Osteoblast (primary cell): Measurements from ENCODE around the gene ANO2. TPM values are rescaled to one million over a fixed set of nuclear protein-coding genes. Genes with fewer than 3 reads are reported as not detected.

Experiments used
- DNase-seq: peaks from one replicate; pipeline ENCODE4 v3.0.0; 2011; ENCODE audit warnings: low spot score, mixed read lengths; ENCODE audit not compliant: insufficient read length; ENCODE audit errors: missing footprints
- H2AFZ ChIP-seq: 2 replicates; pipeline ENCODE4 v1.6.0; 2011; ENCODE audit warnings: mild to moderate bottlenecking, low read length
- H3K27ac ChIP-seq: 2 replicates; pipeline ENCODE4 v1.5.1; 2011; ENCODE audit warnings: mild to moderate bottlenecking, low read depth, low read length, moderate library complexity
- H3K27me3 ChIP-seq: 2 replicates; pipeline ENCODE4 v1.6.0; 2012; ENCODE audit warnings: mild to moderate bottlenecking, control low read depth, inconsistent platforms, low read length, moderate library complexity; ENCODE audit not compliant: insufficient read depth
- H3K36me3 ChIP-seq: 2 replicates; pipeline ENCODE4 v1.5.1; 2011; ENCODE audit warnings: mild to moderate bottlenecking, low read length, control low read depth, moderate library complexity; ENCODE audit not compliant: insufficient read depth
- H3K4me1 ChIP-seq: 2 replicates; pipeline ENCODE4 v1.5.1; 2011; ENCODE audit warnings: mild to moderate bottlenecking, low read length, control low read depth, moderate library complexity; ENCODE audit not compliant: insufficient read depth
- H3K4me2 ChIP-seq: 2 replicates; pipeline ENCODE4 v1.6.0; 2011; ENCODE audit warnings: mild to moderate bottlenecking, low read length; ENCODE audit not compliant: insufficient read depth
- H3K4me3 ChIP-seq: fragments of 200-600 bp; sonication (generic); 3 replicates; pipeline ENCODE4 v1.5.1; 2012; ENCODE audit warnings: mild to moderate bottlenecking, low read length, inconsistent platforms; ENCODE audit not compliant: insufficient read depth
- H3K79me2 ChIP-seq: 2 replicates; pipeline ENCODE4 v1.6.0; 2012; ENCODE audit warnings: mild to moderate bottlenecking, low read length, control low read depth, inconsistent platforms; ENCODE audit not compliant: insufficient read depth
- H3K9me3 ChIP-seq: 2 replicates; pipeline ENCODE4 v1.5.1; 2011; ENCODE audit warnings: low read depth, low read length, control low read depth
- H4K20me1 ChIP-seq: 2 replicates; pipeline ENCODE4 v1.6.0; 2012; ENCODE audit warnings: mild to moderate bottlenecking, low read length, control low read depth; ENCODE audit not compliant: insufficient read depth
- total RNA-seq: library from RNA; depleted of rRNA; stranded (reverse); fragments of >200 nt; gene quantifications from 2 replicates; pipeline ENCODE4 v1.2.3, GENCODE V29; 2012
- TF ChIP-seq, protein P1 (sequence below): IDR thresholded peaks from 2 replicates; pipeline ENCODE4 v1.5.1; 2011; ENCODE audit warnings: mild to moderate bottlenecking, low read depth, low read length, moderate library complexity; ENCODE audit errors: extremely low read depth

The ANO2 gene
- total RNA-seq, 1 donor = under 0.01 TPM

DNA sequence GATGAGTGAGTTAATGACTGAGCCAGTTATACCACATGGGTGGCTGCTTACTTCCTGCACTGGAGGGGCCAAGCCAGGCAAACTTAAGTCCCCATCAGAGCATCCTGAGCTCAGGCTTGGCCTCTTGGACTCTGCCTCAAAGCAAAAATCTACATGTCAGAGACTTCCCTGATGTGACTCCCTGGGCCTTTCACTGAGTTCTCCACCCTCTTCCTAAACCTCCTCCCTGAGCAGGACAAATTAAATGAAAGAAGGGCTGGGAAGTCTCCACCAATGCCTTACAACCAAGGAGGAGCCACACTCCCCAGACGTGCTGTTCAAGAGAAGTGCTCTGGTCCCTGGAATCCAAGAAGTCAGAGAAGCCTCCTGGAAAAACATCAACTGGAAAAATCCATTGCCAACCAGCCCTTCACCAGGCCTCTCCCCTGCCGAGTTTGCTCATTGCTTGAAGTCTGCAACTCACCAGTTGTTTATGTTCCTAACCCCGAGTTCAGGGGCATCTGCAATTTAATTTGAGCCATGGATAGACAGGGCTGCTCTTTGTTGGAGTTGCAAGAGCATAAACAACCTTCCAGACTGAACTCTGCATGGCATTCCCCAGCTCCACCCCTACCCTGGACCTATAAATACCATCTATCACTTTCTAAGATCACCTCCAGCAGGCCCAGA lies 160.5 kb downstream of the ANO2 start:
- TF ChIP-seq, protein P1, sequence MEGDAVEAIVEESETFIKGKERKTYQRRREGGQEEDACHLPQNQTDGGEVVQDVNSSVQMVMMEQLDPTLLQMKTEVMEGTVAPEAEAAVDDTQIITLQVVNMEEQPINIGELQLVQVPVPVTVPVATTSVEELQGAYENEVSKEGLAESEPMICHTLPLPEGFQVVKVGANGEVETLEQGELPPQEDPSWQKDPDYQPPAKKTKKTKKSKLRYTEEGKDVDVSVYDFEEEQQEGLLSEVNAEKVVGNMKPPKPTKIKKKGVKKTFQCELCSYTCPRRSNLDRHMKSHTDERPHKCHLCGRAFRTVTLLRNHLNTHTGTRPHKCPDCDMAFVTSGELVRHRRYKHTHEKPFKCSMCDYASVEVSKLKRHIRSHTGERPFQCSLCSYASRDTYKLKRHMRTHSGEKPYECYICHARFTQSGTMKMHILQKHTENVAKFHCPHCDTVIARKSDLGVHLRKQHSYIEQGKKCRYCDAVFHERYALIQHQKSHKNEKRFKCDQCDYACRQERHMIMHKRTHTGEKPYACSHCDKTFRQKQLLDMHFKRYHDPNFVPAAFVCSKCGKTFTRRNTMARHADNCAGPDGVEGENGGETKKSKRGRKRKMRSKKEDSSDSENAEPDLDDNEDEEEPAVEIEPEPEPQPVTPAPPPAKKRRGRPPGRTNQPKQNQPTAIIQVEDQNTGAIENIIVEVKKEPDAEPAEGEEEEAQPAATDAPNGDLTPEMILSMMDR = no peak
- no peaks in the 10 kb centered on the region for H3K27me3 ChIP-seq
- H2AFZ ChIP-seq = no peak overlapping the region
- H3K4me3 ChIP-seq = no peak overlapping the region
- H4K20me1 ChIP-seq = no peaks in the 10 kb centered on the region
- no peaks in the 10 kb centered on the region for H3K36me3 ChIP-seq
- H3K27ac ChIP-seq = no peak overlapping the region
- DNase-seq = no peak
- no peaks in the 10 kb centered on the region for H3K79me2 ChIP-seq
- H3K4me2 ChIP-seq = no peak overlapping the region
- H3K9me3 ChIP-seq = peaks cover 2% of the 10 kb centered on the region
- H3K4me1 ChIP-seq = no peaks in the 10 kb centered on the region

DNA sequence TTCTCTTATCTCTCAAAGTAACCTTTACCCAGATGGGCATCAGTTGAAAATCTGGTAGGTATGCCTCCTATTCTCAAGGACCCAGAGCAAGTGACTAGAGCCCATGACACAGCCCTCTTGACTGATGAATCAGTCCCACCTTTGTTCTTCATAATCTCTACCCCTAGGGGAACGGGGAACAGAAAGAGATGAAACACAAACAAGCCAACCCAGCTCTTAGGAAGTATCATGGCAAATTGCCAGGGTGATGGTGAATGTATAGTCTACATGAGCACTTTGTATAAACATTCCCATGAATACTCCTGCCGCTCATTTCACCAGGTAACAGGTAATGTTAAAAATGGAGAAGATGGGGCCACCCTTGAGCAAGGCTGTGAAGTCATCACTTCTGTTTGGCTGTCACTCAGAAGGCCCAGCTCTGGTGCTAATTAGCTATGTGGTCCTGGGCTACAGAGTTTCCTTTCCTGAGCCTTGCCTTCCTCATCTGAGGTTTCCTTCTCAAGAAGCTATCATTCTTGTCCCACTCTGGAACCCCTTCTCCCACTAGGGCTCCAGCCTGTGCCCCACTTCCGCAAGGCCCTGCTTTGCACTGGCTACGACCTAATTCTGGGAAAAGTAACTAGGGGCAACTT lies 161.7 kb downstream of the ANO2 start:
- TF ChIP-seq, protein P1 = no peak
- Histone ChIP-seq H3K4me3 (no peak overlapping the region), H3K9me3 (peaks cover 2% of the 10 kb centered on the region)

DNA sequence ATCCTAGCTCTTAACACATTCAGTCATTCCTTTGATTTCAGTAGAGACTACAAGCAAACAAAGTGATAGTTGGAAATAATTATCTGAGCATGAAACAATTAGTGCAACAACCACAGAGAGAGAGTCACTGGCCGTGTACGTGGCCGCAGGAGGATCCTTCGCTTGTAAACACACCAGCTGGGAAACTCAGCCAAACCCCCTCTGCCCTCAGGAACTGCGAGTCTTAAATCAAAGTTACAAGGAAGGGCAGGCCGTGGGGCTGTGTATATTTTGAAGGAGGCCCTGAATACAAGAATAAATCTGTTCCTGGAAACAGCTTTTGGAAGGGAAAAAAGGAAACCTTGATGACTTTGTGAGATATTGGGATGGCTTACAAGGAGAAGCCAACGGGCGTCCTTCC lies 164.5 kb downstream of the ANO2 start:
- Histone ChIP-seq H3K4me1 (no peaks in the 10 kb centered on the region), H3K4me3 (no peak overlapping the region), H2AFZ (no peak overlapping the region), H4K20me1 (no peaks in the 10 kb centered on the region), H3K36me3 (no peaks in the 10 kb centered on the region), H3K4me2 (no peak overlapping the region), H3K9me3 (peaks cover 2% of the 10 kb centered on the region), H3K27ac (no peak overlapping the region), H3K27me3 (no peaks in the 10 kb centered on the region), H3K79me2 (no peaks in the 10 kb centered on the region)
- DNase-seq = no peak
- TF ChIP-seq, protein P1 = no peak

More for the DNA sequence above, 161.7 kb downstream of the ANO2 start:
- H3K4me2 ChIP-seq = no peak overlapping the region
- no peak overlapping the region for H2AFZ ChIP-seq
- H3K79me2 ChIP-seq = no peaks in the 10 kb centered on the region
- no peaks in the 10 kb centered on the region for H4K20me1 ChIP-seq
- no peaks in the 10 kb centered on the region for H3K36me3 ChIP-seq
- H3K27me3 ChIP-seq = no peaks in the 10 kb centered on the region
- DNase-seq = no peak
- no peaks in the 10 kb centered on the region for H3K4me1 ChIP-seq
- no peak overlapping the region for H3K27ac ChIP-seq

DNA sequence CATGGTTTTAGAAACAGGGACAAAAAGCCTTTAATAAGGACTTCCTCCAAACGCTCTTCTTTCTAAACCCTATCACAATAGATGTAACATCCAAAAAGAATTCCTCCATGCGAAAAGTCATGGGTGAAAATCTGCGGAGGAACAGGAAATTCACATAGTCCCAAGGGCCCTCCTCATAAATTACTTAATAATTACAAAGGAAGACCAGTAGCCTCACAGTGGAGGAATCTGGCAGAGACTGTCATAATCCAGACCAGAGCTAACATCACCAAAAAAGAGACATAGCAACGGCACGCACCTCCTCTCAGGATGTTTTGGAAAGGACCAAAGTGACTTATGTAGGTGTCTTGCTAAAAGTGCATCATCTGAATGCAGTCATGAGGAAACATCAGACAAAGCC lies 165.7 kb downstream of the ANO2 start:
- DNase-seq = no peak
- Histone ChIP-seq H3K4me3 (no peak overlapping the region), H3K36me3 (no peaks in the 10 kb centered on the region), H4K20me1 (no peaks in the 10 kb centered on the region), H3K27me3 (no peaks in the 10 kb centered on the region), H3K4me1 (no peaks in the 10 kb centered on the region), H3K9me3 (peaks cover 2% of the 10 kb centered on the region), H3K4me2 (no peak overlapping the region), H3K27ac (no peak overlapping the region), H3K79me2 (no peaks in the 10 kb centered on the region), H2AFZ (no peak overlapping the region)
- TF ChIP-seq, protein P1 = no peak
